Caco-2 (cell line): ENCODE results near the gene TACC2. TPM values are rescaled to one million over a fixed set of nuclear protein-coding genes. Genes with fewer than 3 reads are reported as not detected.

ENCODE experiments used
- BruUV-seq: library from RNA; stranded (reverse); fragments of 400-500 nt; replicated peaks from 2 replicates; lab custom pipeline; 2021; lab: Mats Ljungman, UMichigan
- CTCF ChIA-PET: fragments of 300-600 bp; sonication (Branson Sonifier 250); formaldehyde crosslinking; loops from one replicate; lab custom pipeline; 2022; ENCODE audit warnings: antibody characterized with exemption; lab: Charles Lee
- POLR2A ChIA-PET: fragments of 300-600 bp; sonication (Branson Sonifier 250); formaldehyde crosslinking; loops from one replicate; lab custom pipeline; 2022; ENCODE audit warnings: antibody characterized with exemption; lab: Charles Lee
- DNase-seq, 2 experiments: peaks; one replicate each; pipeline versions ENCODE4 v3.0.0 to v3.0.0-alpha.2; 2020 to 2022
- H3K27me3 ChIP-seq: replicated peaks from 2 replicates; pipeline ENCODE4 v1.6.0; 2011; ENCODE audit warnings: low read length; ENCODE audit not compliant: control insufficient read depth, insufficient read depth
- H3K36me3 ChIP-seq: 2 replicates; pipeline ENCODE4 v1.5.1; 2011; ENCODE audit warnings: low read length; ENCODE audit not compliant: control insufficient read depth, insufficient read depth
- H3K4me1 ChIP-seq: fragments of 250-450 bp; sonication (Bioruptor Pico); 2 replicates; pipeline ENCODE4 v1.5.1; 2020; ENCODE audit warnings: mild to moderate bottlenecking
- H3K4me3 ChIP-seq: 2 replicates; pipeline ENCODE4 v1.5.1; 2011; ENCODE audit warnings: low read depth, mild to moderate bottlenecking, control low read depth, low read length
- H3K9me3 ChIP-seq: fragments of 250-450 bp; sonication (Bioruptor Pico); 2 replicates; pipeline ENCODE4 v1.5.1; 2020; ENCODE audit warnings: mild to moderate bottlenecking, moderate library complexity
- H3K27ac Mint-ChIP-seq: one replicate; pipeline ENCODE4 v1.8.0; 2022; ENCODE audit warnings: mixed read lengths; ENCODE audit not compliant: unreplicated experiment
- H3K27me3 Mint-ChIP-seq: one replicate; pipeline ENCODE4 v1.8.0; 2022; ENCODE audit warnings: mixed read lengths; ENCODE audit not compliant: insufficient read depth, unreplicated experiment
- H3K36me3 Mint-ChIP-seq: one replicate; pipeline ENCODE4 v1.8.0; 2022; ENCODE audit warnings: mild to moderate bottlenecking, mixed read lengths; ENCODE audit not compliant: insufficient read depth, unreplicated experiment
- H3K4me1 Mint-ChIP-seq: one replicate; pipeline ENCODE4 v1.8.0; 2022; ENCODE audit warnings: low read depth, mixed read lengths; ENCODE audit not compliant: unreplicated experiment
- H3K4me3 Mint-ChIP-seq: one replicate; pipeline ENCODE4 v1.8.0; 2022; ENCODE audit warnings: mild to moderate bottlenecking, moderate library complexity, mixed read lengths; ENCODE audit not compliant: unreplicated experiment
- H3K9me3 Mint-ChIP-seq: one replicate; pipeline ENCODE4 v1.8.0; 2022; ENCODE audit warnings: mixed read lengths; ENCODE audit not compliant: unreplicated experiment
- CTCF ChIP-seq, 2 experiments: fragments of 200-600 bp in 1 of 2; IDR thresholded peaks; 1 replicate in 1 of 2; 2 replicates in 1 of 2; pipeline versions ENCODE4 v1.5.1 to v1.8.0; 2011 to 2022; ENCODE audit warnings: antibody characterized with exemption in 1 of 2, control low read depth in 1 of 2, inconsistent platforms in 1 of 2, low read depth in 1 of 2, low read length in 1 of 2, mild to moderate bottlenecking in 1 of 2, moderate library complexity in 1 of 2; ENCODE audit not compliant: insufficient read depth in 1 of 2, severe bottlenecking in 1 of 2, unreplicated experiment in 1 of 2
- intact Hi-C: fragments of 100-400 bp; cut with micrococcal nuclease; formaldehyde crosslinking; loops from one replicate; pipeline ENCODE4 v1.10.0; 2022; ENCODE audit not compliant: unreplicated experiment
- total RNA-seq: library from RNA; stranded (reverse); gene quantifications from 2 replicates; pipeline ENCODE4 v1.2.3, GENCODE V29; 2022

The TACC2 gene
- total RNA-seq, 1 experiment from 2014 or later: 117 TPM

GRCh38 chr10:122232769-122233168, 243.8 kb downstream of the TACC2 start:
- BruUV-seq: no TSS peak
- Mint-ChIP-seq H3K4me1 (no peaks in the 10 kb centered on the region), H3K27ac (no peak overlapping the region), H3K27me3 (no peaks in the 10 kb centered on the region), H3K36me3 (peaks cover 65% of the 10 kb centered on the region), H3K4me3 (no peak overlapping the region), H3K9me3 (no peaks in the 10 kb centered on the region)
- intact Hi-C loops: no loop called here
- Histone ChIP-seq H3K27me3 (no peaks in the 10 kb centered on the region), H3K9me3 (no peaks in the 10 kb centered on the region), H3K4me1 (no peaks in the 10 kb centered on the region), H3K36me3 (peaks cover 5% of the 10 kb centered on the region), H3K4me3 (no peak overlapping the region)
- no peak for DNase-seq
- no peak for TF ChIP-seq CTCF (IDR thresholded peaks at IDR 0.05; ENCODE audit: insufficient read depth in 1 of 2, low read depth in 1 of 2, low read length in 1 of 2, severe bottlenecking in 1 of 2, unreplicated experiment in 1 of 2)
- CTCF ChIA-PET: no interaction called here
- POLR2A ChIA-PET: no interaction called here

DNA sequence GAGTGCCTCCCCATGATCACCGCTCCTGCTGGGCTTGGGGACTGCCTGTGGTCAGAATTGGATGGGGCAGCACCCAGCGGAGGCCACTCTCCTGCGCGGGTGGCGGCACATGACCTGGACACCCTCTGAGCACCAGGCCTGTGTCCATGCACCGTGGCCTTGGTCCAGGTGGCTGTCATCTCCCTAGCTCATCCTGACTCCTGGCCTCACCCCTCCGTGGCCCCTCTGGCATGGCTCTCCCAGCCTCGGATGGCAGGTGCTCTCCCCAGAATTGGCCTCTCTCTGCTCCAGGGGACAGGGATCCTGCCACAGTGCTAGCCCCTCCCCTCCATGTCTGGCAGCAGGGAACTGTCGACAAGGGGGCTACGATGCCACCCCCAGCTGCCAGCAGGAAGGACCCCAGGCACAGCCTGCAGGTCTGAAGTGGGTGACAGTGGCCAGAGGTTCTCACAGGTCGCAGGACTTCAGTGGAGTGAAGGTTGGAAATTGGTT, 244.9 kb downstream of the TACC2 start:
- Mint-ChIP-seq H3K4me1 (no peaks in the 10 kb centered on the region), H3K27ac (no peak overlapping the region), H3K27me3 (no peaks in the 10 kb centered on the region), H3K4me3 (no peak overlapping the region), H3K36me3 (peaks cover 62% of the 10 kb centered on the region), H3K9me3 (no peaks in the 10 kb centered on the region)
- intact Hi-C loops: no loop called here
- TF ChIP-seq CTCF (IDR thresholded peaks at IDR 0.05; ENCODE audit: insufficient read depth in 1 of 2, low read depth in 1 of 2, low read length in 1 of 2, severe bottlenecking in 1 of 2, unreplicated experiment in 1 of 2): no peak
- H3K4me1 ChIP-seq: no peaks in the 10 kb centered on the region
- H3K27me3 ChIP-seq: no peaks in the 10 kb centered on the region
- no peaks in the 10 kb centered on the region for H3K9me3 ChIP-seq
- POLR2A ChIA-PET: no interaction called here
- H3K4me3 ChIP-seq: no peak overlapping the region
- H3K36me3 ChIP-seq: peaks cover 5% of the 10 kb centered on the region
- CTCF ChIA-PET: no interaction called here
- no peak for DNase-seq
- no TSS peak for BruUV-seq

DNA sequence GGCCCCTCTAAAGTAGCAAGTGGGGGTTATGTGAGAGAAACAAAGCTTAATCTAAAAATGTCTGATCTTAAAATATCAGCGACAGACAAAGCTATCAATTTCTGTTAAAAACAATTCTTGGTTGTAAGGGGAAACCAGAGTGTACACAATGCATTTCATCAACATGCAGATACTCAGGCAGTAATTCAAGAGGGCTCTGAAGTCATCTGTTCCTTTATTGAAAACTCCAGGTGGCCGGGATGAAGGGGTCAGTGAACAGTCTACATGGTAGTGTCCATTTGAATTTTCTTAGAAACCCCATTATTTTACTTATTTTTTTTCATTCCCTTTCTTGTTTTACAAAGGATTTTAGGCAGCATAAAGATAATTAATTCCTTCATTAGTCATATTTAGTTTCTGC, 245.5 kb downstream of the TACC2 start:
- Histone ChIP-seq H3K4me3 (no peak overlapping the region), H3K4me1 (no peaks in the 10 kb centered on the region), H3K9me3 (no peaks in the 10 kb centered on the region), H3K36me3 (peaks cover 5% of the 10 kb centered on the region), H3K27me3 (no peaks in the 10 kb centered on the region)
- POLR2A ChIA-PET: no interaction called here
- DNase-seq: no peak
- Mint-ChIP-seq H3K36me3 (peaks cover 62% of the 10 kb centered on the region), H3K4me3 (no peak overlapping the region), H3K9me3 (no peaks in the 10 kb centered on the region), H3K27me3 (no peaks in the 10 kb centered on the region), H3K27ac (no peak overlapping the region), H3K4me1 (no peaks in the 10 kb centered on the region)
- BruUV-seq: no TSS peak
- no peak for TF ChIP-seq CTCF (IDR thresholded peaks at IDR 0.05; ENCODE audit: insufficient read depth in 1 of 2, low read depth in 1 of 2, low read length in 1 of 2, severe bottlenecking in 1 of 2, unreplicated experiment in 1 of 2)
- CTCF ChIA-PET: no interaction called here
- intact Hi-C loops: no loop called here
